ENCODE data around the gene HOXD3.

The HOXD3 gene

GRCh38 chr2:176147210-176147799 is 9.8 kb upstream of the HOXD3 start:
- DNase-seq (ENCODE audit: low read depth) = no peak
- no peak overlapping the region for H3K4me3 ChIP-seq (ENCODE audit: low read depth, low read length)

GRCh38 chr2:176147800-176148496 is 9.2 kb upstream of the HOXD3 start:
- no peak overlapping the region for H3K4me3 ChIP-seq (ENCODE audit: low read depth, low read length)
- DNase-seq (ENCODE audit: low read depth) = no peak

GRCh38 chr2:176148751-176149421 is 8.2 kb upstream of the HOXD3 start:
- no peak overlapping the region for H3K4me3 ChIP-seq (ENCODE audit: low read depth, low read length)
- DNase-seq (ENCODE audit: low read depth) = no peak

GRCh38 chr2:176149481-176149938 is 7.6 kb upstream of the HOXD3 start:
- no peak overlapping the region for H3K4me3 ChIP-seq (ENCODE audit: low read depth, low read length)
- DNase-seq (ENCODE audit: low read depth) = no peak

GRCh38 chr2:176149939-176150583 is 7.0 kb upstream of the HOXD3 start:
- DNase-seq (ENCODE audit: low read depth) = no peak
- no peak overlapping the region for H3K4me3 ChIP-seq (ENCODE audit: low read depth, low read length)

- no peak overlapping the region for H3K4me3 ChIP-seq (ENCODE audit: low read depth, low read length)
- DNase-seq (ENCODE audit: low read depth) = no peak
Observed at GRCh38 chr2:176150584-176151441, 6.3 kb upstream of the HOXD3 start.

GRCh38 chr2:176151442-176152287 is 5.4 kb upstream of the HOXD3 start, which contains the start of gene HOXD4:
Gene HOXD4 (plus strand): TSS chr2:176151550. CDS start chr2:176151634, 84 bp downstream.
- DNase-seq (ENCODE audit: low read depth) = no peak
- H3K4me3 ChIP-seq (ENCODE audit: low read depth, low read length) = peak within 1 kb of the TSS; percentile 27

- no peak for DNase-seq (ENCODE audit: low read depth)
- no peak overlapping the region for H3K4me3 ChIP-seq (ENCODE audit: low read depth, low read length)
Observed at GRCh38 chr2:176152350-176153181, 4.5 kb upstream of the HOXD3 start.

GRCh38 chr2:176154576-176155252 is 2.4 kb upstream of the HOXD3 start:
- H3K4me3 ChIP-seq (ENCODE audit: low read depth, low read length) = no peak overlapping the region
- DNase-seq (ENCODE audit: low read depth) = no peak

GRCh38 chr2:176155356-176156044 is 1.6 kb upstream of the HOXD3 start:
- DNase-seq (ENCODE audit: low read depth) = no peak
- H3K4me3 ChIP-seq (ENCODE audit: low read depth, low read length) = no peak overlapping the region

GRCh38 chr2:176156301-176156806 is 753 bp upstream of the HOXD3 start:
- H3K4me3 ChIP-seq (ENCODE audit: low read depth, low read length) = no peak overlapping the region
- no peak for DNase-seq (ENCODE audit: low read depth)

- no peak for DNase-seq (ENCODE audit: low read depth)
- H3K4me3 ChIP-seq (ENCODE audit: low read depth, low read length) = peak overlapping the region; percentile 22
Observed at GRCh38 chr2:176157499-176158185, 535 bp downstream of the HOXD3 start.

- peak overlapping the region; percentile 22 for H3K4me3 ChIP-seq (ENCODE audit: low read depth, low read length)
- no peak for DNase-seq (ENCODE audit: low read depth)
Observed at GRCh38 chr2:176158186-176158591, 1.1 kb downstream of the HOXD3 start.

- no peak for DNase-seq (ENCODE audit: low read depth)
- no peak overlapping the region for H3K4me3 ChIP-seq (ENCODE audit: low read depth, low read length)
Observed at GRCh38 chr2:176158855-176159662, 2.0 kb downstream of the HOXD3 start.

- DNase-seq (ENCODE audit: low read depth) = no peak
- no peak overlapping the region for H3K4me3 ChIP-seq (ENCODE audit: low read depth, low read length)
Observed at GRCh38 chr2:176159663-176160250, 2.6 kb downstream of the HOXD3 start.
